Measurements from ENCODE around the gene COMMD4.

Gene COMMD4

GRCh38 chr15:75357976-75358673, 22.3 kb downstream of the COMMD4 start:
- no peak for DNase-seq

GRCh38 chr15:75358771-75359536, 23.1 kb downstream of the COMMD4 start:
- DNase-seq = no peak

GRCh38 chr15:75359537-75360250, 23.8 kb downstream of the COMMD4 start:
- no peak for DNase-seq

GRCh38 chr15:75360391-75360790, 24.5 kb downstream of the COMMD4 start:
- DNase-seq = no peak

- DNase-seq = no peak
Measured at GRCh38 chr15:75360856-75361255, 25.0 kb downstream of the COMMD4 start.

GRCh38 chr15:75361361-75361988, 25.6 kb downstream of the COMMD4 start:
- DNase-seq = no peak

- no peak for DNase-seq
Measured at GRCh38 chr15:75361989-75362641, 26.3 kb downstream of the COMMD4 start.

GRCh38 chr15:75362642-75363249, 26.9 kb downstream of the COMMD4 start:
- no peak for DNase-seq

GRCh38 chr15:75363786-75364185, 27.9 kb downstream of the COMMD4 start:
- DNase-seq = no peak

GRCh38 chr15:75364881-75365280, 29.0 kb downstream of the COMMD4 start:
- no peak for DNase-seq

- no peak for DNase-seq
Measured at GRCh38 chr15:75366163-75366562, 30.3 kb downstream of the COMMD4 start.

- DNase-seq = no peak
Measured at GRCh38 chr15:75367006-75367405, 31.1 kb downstream of the COMMD4 start.

- no peak for DNase-seq
Measured at GRCh38 chr15:75367406-75367912, 31.6 kb downstream of the COMMD4 start.

- DNase-seq = peak; percentile 96 to 97
Measured at GRCh38 chr15:75367913-75368688, 32.2 kb downstream of the COMMD4 start, which contains the start of gene MAN2C1. TSS of gene MAN2C1 (minus strand) at chr15:75368607. CDS start at chr15:75368583, 24 bp downstream.

GRCh38 chr15:75368689-75369239, 32.9 kb downstream of the COMMD4 start:
- peak in 1 of 2 experiments; percentile 32 for DNase-seq

- DNase-seq = no peak
Measured at GRCh38 chr15:75369897-75370581, 34.2 kb downstream of the COMMD4 start.

- no peak for DNase-seq
Measured at GRCh38 chr15:75371486-75371885, 35.6 kb downstream of the COMMD4 start.

- no peak for DNase-seq
Measured at GRCh38 chr15:75371901-75372688, 36.2 kb downstream of the COMMD4 start.

GRCh38 chr15:75380773-75381172, 44.9 kb downstream of the COMMD4 start:
- no peak for DNase-seq
